K562 (cell line): ENCODE results near the gene RBMXL2. TPM values are rescaled to one million over a fixed set of nuclear protein-coding genes. Genes with fewer than 3 reads are reported as not detected.
A peak's percentile ranks its signal among the peaks of the same experiment; 100 is the strongest.

Experiments used
- HINFP ChIP-seq: fragments of 450-650 bp; conservative IDR thresholded peaks from 2 replicates; pipeline ENCODE4 v1.6.1; 2016; ENCODE audit warnings: missing genetic modification characterization, low read depth, mild to moderate bottlenecking, control low read depth, missing compliant biosample characterization
- HNRNPLL ChIP-seq: fragments of 200-400 bp; formaldehyde crosslinking; IDR thresholded peaks from 2 replicates; pipeline ENCODE4 v1.6.1; 2017; ENCODE audit warnings: low read length, low read depth, mild to moderate bottlenecking; ENCODE audit not compliant: poor library complexity, severe bottlenecking
- KAT2B ChIP-seq: IDR thresholded peaks from one replicate; pipeline ENCODE4 v1.6.1; 2012; ENCODE audit warnings: low read depth, mild to moderate bottlenecking, control low read depth, inconsistent platforms, low read length, moderate library complexity
- KLF6 ChIP-seq: fragments of 250-450 bp; sonication (Bioruptor Pico); IDR thresholded peaks from 2 replicates; pipeline ENCODE4 v1.4.0; 2020; ENCODE audit warnings: mild to moderate bottlenecking, moderate library complexity, borderline replicate concordance
- MTA3 ChIP-seq: fragments of 450-650 bp; formaldehyde crosslinking; IDR thresholded peaks from 2 replicates; pipeline ENCODE4 v1.6.1; 2017; ENCODE audit warnings: mild to moderate bottlenecking, borderline replicate concordance
- NCOA1 ChIP-seq: fragments of 450-650 bp; IDR thresholded peaks from 2 replicates; pipeline ENCODE4 v1.6.1; 2016; ENCODE audit warnings: low read depth
- NR2C2 ChIP-seq, 2 experiments: fragments of 200-800 bp in 1 of 2; sonication (Bioruptor generic) in 1 of 2; sonication (generic) in 1 of 2; formaldehyde crosslinking in 1 of 2; IDR thresholded peaks; 2 replicates each; pipeline versions ENCODE4 v1.6.1 to v1.8.0; 2016 to 2022; ENCODE audit warnings: mild to moderate bottlenecking in 1 of 2, missing compliant biosample characterization in 1 of 2, missing genetic modification characterization in 1 of 2, missing genetic modification reagents in 1 of 2
- PHTF2 ChIP-seq: fragments of 250-450 bp; sonication (Bioruptor Pico); IDR thresholded peaks from 2 replicates; pipeline ENCODE4 v1.5.0; 2021; ENCODE audit warnings: mild to moderate bottlenecking
- TAL1 ChIP-seq: fragments of 450-650 bp; IDR thresholded peaks from 2 replicates; pipeline ENCODE4 v1.6.1; 2016; ENCODE audit warnings: mild to moderate bottlenecking
- polyA plus RNA-seq, 8 experiments: library from polyadenylated mRNA; depleted of rRNA in 4 of 8; stranded (reverse) in 5 of 8; unstranded in 3 of 8; fragments of >200 nt; fragmentation: Nextera tagmentation in 2 of 8; fragmentation: Illumina TruSeq in 1 of 8; extraction: Ambion mirVana in 2 of 8; extraction: Trizol in 1 of 8; gene quantifications; 2 replicates each; pipeline versions ENCODE4 v1.2.1 to v1.2.3, GENCODE V29; 2011 to 2014; ENCODE audit warnings: inconsistent platforms in 1 of 8, missing spikeins in 1 of 8
- total RNA-seq, 7 experiments: library from RNA; depleted of rRNA in 6 of 7; stranded (reverse); fragments of >200 nt in 6 of 7; fragmentation: Illumina TruSeq in 2 of 7; extraction: Trizol in 2 of 7; gene quantifications; 2 replicates each; pipeline versions ENCODE4 v1.2.1 to v1.2.3, GENCODE V29; 2011 to 2021; ENCODE audit warnings: low replicate concordance in 1 of 7
- TF ChIP-seq, protein P1 (sequence below): fragments of 450-650 bp; formaldehyde crosslinking; IDR thresholded peaks from 2 replicates; pipeline ENCODE4 v1.4.0; 2020; ENCODE audit warnings: mild to moderate bottlenecking, moderate library complexity

RBMXL2 gene
- total and polyA plus RNA-seq, 9 of the 15 experiments (the other 6 are each of a cell fraction or from before 2014, with no cell fraction given) = 0.07 to 0.45 (median 0.21) TPM; not detected in 3

DNA sequence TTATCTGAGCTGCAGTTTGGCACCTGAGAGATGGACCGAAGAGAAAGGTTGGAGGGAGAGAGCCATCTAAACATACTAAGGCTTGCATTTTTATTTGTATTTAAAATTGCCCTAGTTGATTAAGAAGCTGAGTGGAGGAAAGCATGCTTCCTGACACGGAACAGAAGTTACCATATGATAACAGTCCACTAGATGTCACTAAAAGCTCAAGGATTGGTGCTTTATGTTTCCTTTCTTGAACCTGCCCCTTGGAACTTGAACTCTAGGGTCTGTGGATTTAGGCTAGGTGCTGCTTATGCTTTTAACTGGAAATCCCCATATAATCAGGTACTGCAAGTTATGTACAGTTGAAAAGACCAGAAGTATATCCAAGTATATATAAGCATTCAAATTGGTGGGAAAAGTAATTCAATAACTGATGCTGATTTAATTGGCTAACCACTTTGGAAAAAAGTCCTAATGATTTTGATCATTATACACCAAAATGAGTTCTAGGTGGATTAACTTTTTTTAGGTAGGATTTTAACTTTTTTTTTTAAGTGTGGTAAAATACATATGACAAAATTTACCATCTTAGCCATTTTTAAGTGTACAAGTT lies 9.5 kb downstream of the RBMXL2 start (continued):
- TF ChIP-seq HINFP = no peak
- no peak for TF ChIP-seq TAL1
- TF ChIP-seq, protein P1, sequence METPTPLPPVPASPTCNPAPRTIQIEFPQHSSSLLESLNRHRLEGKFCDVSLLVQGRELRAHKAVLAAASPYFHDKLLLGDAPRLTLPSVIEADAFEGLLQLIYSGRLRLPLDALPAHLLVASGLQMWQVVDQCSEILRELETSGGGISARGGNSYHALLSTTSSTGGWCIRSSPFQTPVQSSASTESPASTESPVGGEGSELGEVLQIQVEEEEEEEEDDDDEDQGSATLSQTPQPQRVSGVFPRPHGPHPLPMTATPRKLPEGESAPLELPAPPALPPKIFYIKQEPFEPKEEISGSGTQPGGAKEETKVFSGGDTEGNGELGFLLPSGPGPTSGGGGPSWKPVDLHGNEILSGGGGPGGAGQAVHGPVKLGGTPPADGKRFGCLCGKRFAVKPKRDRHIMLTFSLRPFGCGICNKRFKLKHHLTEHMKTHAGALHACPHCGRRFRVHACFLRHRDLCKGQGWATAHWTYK (CRISPR knock-in tag) = no peak
- no peak for TF ChIP-seq NR2C2 (CRISPR knock-in tag; IDR thresholded peaks at IDR 0.05)
- TF ChIP-seq NR2C2 (tag; IDR thresholded peaks at IDR 0.05) = 0 out of 2 replicates have a peak, but pooled peaks have one; percentile 19
- TF ChIP-seq NCOA1 = no peak
- no peak for TF ChIP-seq MTA3
- no peak for TF ChIP-seq KLF6 (CRISPR knock-in tag)
- TF ChIP-seq KAT2B = no peak
- no peak for TF ChIP-seq HNRNPLL
- TF ChIP-seq PHTF2 (CRISPR knock-in tag) = no peak
